Gastrocnemius medialis (tissue), 4 donors: ENCODE measurements around the gene TLE1. TPM values are rescaled to one million over a fixed set of nuclear protein-coding genes. Genes with fewer than 3 reads are reported as not detected.

Experiments used
- ATAC-seq, 2 donors: fragments of 150-250 bp; one replicate each; pipeline ENCODE4 v1.9.1; 2016
- DNase-seq, 2 donors: peaks; one replicate each; pipeline ENCODE4 v3.0.0-alpha.2; 2019
- H3K27ac ChIP-seq, 4 donors: fragments of 200-600 bp; sonication (generic); 1 replicate in 1 of 4; 2 replicates in 3 of 4; pipeline ENCODE4 v1.5.1; 2016 to 2018; ENCODE audit warnings: mild to moderate bottlenecking in 2 of 4, moderate library complexity in 1 of 4
- H3K27me3 ChIP-seq, 3 donors: fragments of 200-600 bp; sonication (generic) in 2 of 3; 1 replicate in 1 of 3; 2 replicates in 2 of 3; pipeline versions ENCODE4 v1.5.1 to v1.6.0; 2016 to 2019; ENCODE audit warnings: mild to moderate bottlenecking in 1 of 3, moderate library complexity in 1 of 3
- H3K36me3 ChIP-seq, 2 donors: fragments of 200-600 bp; sonication (generic) in 1 of 2; one replicate each; pipeline ENCODE4 v1.5.1; 2017 to 2018
- H3K4me1 ChIP-seq, 2 donors: fragments of 200-600 bp; sonication (generic) in 1 of 2; one replicate each; pipeline ENCODE4 v1.5.1; 2016 to 2017; ENCODE audit warnings: mild to moderate bottlenecking in 2 of 2
- H3K4me3 ChIP-seq, 4 donors: fragments of 200-600 bp; sonication (generic) in 3 of 4; 1 replicate in 1 of 4; 2 replicates in 3 of 4; pipeline ENCODE4 v1.5.1; 2016 to 2019; ENCODE audit warnings: mild to moderate bottlenecking in 2 of 4
- H3K9me3 ChIP-seq, 3 donors: fragments of 200-600 bp; sonication (generic) in 2 of 3; 1 replicate in 1 of 3; 2 replicates in 2 of 3; pipeline ENCODE4 v1.5.1; 2016 to 2019
- CTCF ChIP-seq, 5 experiments: fragments of 450-650 bp in 3 of 5; fragments of 200-600 bp in 2 of 5; sonication (generic) in 2 of 5; IDR thresholded peaks in 4 of 5; conservative IDR thresholded peaks in 1 of 5; 1 replicate in 4 of 5; 2 replicates in 1 of 5; pipeline ENCODE4 v1.5.1; 2016 to 2019; ENCODE audit warnings: antibody characterized with exemption in 5 of 5, mild to moderate bottlenecking in 3 of 5, moderate library complexity in 3 of 5
- POLR2A ChIP-seq, 2 donors: fragments of 450-650 bp; IDR thresholded peaks; one replicate each; pipeline ENCODE4 v1.6.1; 2017; ENCODE audit warnings: antibody characterized with exemption in 2 of 2, mild to moderate bottlenecking in 2 of 2, moderate library complexity in 2 of 2
- in situ Hi-C, 4 donors: fragments of 200-750 bp; cut with MboI; loops; one replicate each; pipeline versions ENCODE4 v1.15.0 to v1.8.0; 2017; ENCODE audit warnings: low sequenced_read_pairs in 4 of 4
- intact Hi-C: fragments of 100-400 bp; cut with DNase I; formaldehyde crosslinking; loops from one replicate; pipeline ENCODE4 v1.15.1; 2023; ENCODE audit warnings: low total_unique reads
- total RNA-seq, 4 donors: library from RNA; depleted of rRNA; stranded (reverse); fragments of >200 nt; gene quantifications; one replicate each; pipeline versions ENCODE4 v1.1.0 to v1.2.3, GENCODE V29; 2016

The TLE1 gene
- total RNA-seq, 4 donors from 2014 or later, result 32.0 to 159 (median 55.4) TPM

- DNase-seq (no peak), ATAC-seq (no peak)
- H3K9me3 ChIP-seq, result no peaks in the 10 kb centered on the region
- H3K27ac ChIP-seq, result peak overlapping the region in 1 of 4 donors; percentile 2
- peaks cover 29% of the 10 kb centered on the region in 2 donors for H3K4me1 ChIP-seq
- H3K27me3 ChIP-seq, result no peaks in the 10 kb centered on the region
- peaks cover 0 to 8% of the 10 kb centered on the region in 2 donors for H3K36me3 ChIP-seq
- in situ Hi-C loops (no loop called here), intact Hi-C loops (no loop called here)
- TF ChIP-seq POLR2A (IDR thresholded peaks at IDR 0.05) (no peak), CTCF (IDR thresholded peaks at IDR 0.05 in 4 of 5, conservative IDR thresholded peaks at IDR 0.05 in 1 of 5) (no peak)
- no peak overlapping the region for H3K4me3 ChIP-seq
Measured at GRCh38 chr9:81621118-81621517, 68.2 kb downstream of the TLE1 start.

GRCh38 chr9:81620002-81620390, 69.4 kb downstream of the TLE1 start:
- Histone ChIP-seq H3K27ac (peak overlapping the region in 3 of 4 donors; percentile 2 to 21 (median 12)), H3K27me3 (no peaks in the 10 kb centered on the region), H3K36me3 (peaks cover 0 to 9% of the 10 kb centered on the region in 2 donors), H3K4me3 (no peak overlapping the region), H3K4me1 (peaks cover 29% of the 10 kb centered on the region in 2 donors), H3K9me3 (no peaks in the 10 kb centered on the region)
- intact Hi-C loops (no loop called here), in situ Hi-C loops (no loop called here)
- DNase-seq (no peak), ATAC-seq (no peak)
- TF ChIP-seq POLR2A (IDR thresholded peaks at IDR 0.05) (no peak), CTCF (IDR thresholded peaks at IDR 0.05 in 4 of 5, conservative IDR thresholded peaks at IDR 0.05 in 1 of 5) (no peak)

DNA sequence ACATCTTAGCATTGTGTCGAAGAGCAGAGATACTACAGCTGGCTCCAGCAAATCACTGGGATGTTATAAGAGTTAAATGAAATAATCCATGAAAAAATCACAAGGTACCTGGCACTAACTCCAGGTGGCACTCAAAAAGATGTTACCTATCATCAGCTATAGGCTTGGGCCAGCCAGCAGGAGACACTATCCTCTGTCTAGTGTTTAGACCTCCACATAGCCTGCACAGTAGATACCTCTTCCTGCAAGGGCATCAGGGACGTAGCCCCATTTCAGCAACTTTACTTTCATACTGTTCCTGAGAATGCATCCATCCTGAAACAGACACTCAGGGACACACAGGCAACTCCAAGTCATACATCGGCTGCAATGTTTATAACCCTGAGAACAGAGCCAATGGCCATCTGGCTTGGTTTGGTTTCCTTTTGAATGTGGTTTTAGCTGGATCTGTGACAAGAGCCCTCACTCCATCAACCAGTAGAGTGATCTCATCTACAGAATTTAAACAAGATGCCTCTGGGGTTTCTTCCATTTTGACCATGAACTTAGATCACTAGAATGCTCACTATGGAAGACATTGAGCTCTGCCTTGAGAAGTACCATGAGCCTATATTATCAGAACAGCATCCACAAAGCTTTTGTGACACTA, 69.9 kb downstream of the TLE1 start:
- peak overlapping the region in 1 of 4 donors; percentile 21 for H3K27ac ChIP-seq
- peaks cover 29% of the 10 kb centered on the region in 2 donors for H3K4me1 ChIP-seq
- no peaks in the 10 kb centered on the region for H3K27me3 ChIP-seq
- H3K4me3 ChIP-seq, result no peak overlapping the region
- DNase-seq (no peak), ATAC-seq (no peak)
- H3K9me3 ChIP-seq, result no peaks in the 10 kb centered on the region
- peaks cover 0 to 9% of the 10 kb centered on the region in 2 donors for H3K36me3 ChIP-seq
- intact Hi-C loops, result loop anchor here (10.0 kb wide), 1 partner anchor 155 kb away; no protein-coding TSS in a partner anchor
- TF ChIP-seq CTCF (IDR thresholded peaks at IDR 0.05 in 4 of 5, conservative IDR thresholded peaks at IDR 0.05 in 1 of 5) (no peak), POLR2A (IDR thresholded peaks at IDR 0.05) (no peak)
- in situ Hi-C loops, result no loop called here

DNA sequence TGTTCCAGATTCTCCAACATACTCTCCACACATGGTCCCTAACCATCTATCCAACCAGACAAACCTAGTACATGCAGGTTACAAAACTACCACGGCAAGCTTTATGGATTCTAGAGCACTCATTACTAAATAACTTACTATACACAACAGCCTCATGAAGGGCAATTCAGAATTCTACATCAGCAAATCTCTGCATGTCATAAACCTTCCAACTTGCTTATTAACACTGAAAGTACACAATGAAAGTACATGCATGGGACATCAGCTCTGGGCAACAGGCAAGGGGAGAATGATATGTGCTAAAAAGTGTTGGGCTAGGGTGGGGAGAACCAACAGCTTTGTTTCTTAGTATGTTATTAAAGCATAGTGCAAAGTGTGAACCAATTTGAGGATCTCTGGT, 70.4 kb downstream of the TLE1 start:
- H3K4me1 ChIP-seq, result peaks cover 33% of the 10 kb centered on the region in 2 donors
- no peaks in the 10 kb centered on the region for H3K9me3 ChIP-seq
- in situ Hi-C loops, result no loop called here
- ATAC-seq, result no peak
- no peak overlapping the region for H3K4me3 ChIP-seq
- H3K36me3 ChIP-seq, result peaks cover 0 to 9% of the 10 kb centered on the region in 2 donors
- no peak for DNase-seq
- intact Hi-C loops, result loop anchor here (10.0 kb wide), 1 partner anchor 154 kb away; no protein-coding TSS in a partner anchor
- H3K27ac ChIP-seq, result no peak overlapping the region
- H3K27me3 ChIP-seq, result no peaks in the 10 kb centered on the region
- TF ChIP-seq CTCF (IDR thresholded peaks at IDR 0.05 in 4 of 5, conservative IDR thresholded peaks at IDR 0.05 in 1 of 5) (no peak), POLR2A (IDR thresholded peaks at IDR 0.05) (no peak)
